ENCODE results near the gene IFIT3. TPM values are rescaled to one million over a fixed set of nuclear protein-coding genes. Genes with fewer than 3 reads are reported as not detected.

Gene IFIT3
- total and polyA plus RNA-seq, 2 experiments from 2014 or later, result 0.42 to 0.52 TPM

- no peak for TF ChIP-seq ZNF462 (CRISPR knock-in tag; IDR thresholded peaks at IDR 0.05)
These were observed 21.1 kb upstream of the IFIT3 start (continued) for GRCh38 chr10:89306434-89307268.

GRCh38 chr10:89307269-89307577, 20.6 kb upstream of the IFIT3 start:
- H3K9me3 Mint-ChIP-seq, result no peaks in the 10 kb centered on the region
- Histone ChIP-seq H3K4me1 (ENCODE audit: insufficient read depth) (0 out of 2 replicates have a peak, but pooled peaks cover 5% of the 10 kb centered on the region), H3K36me3 (ENCODE audit: insufficient read depth) (no peaks in the 10 kb centered on the region), H4K20me1 (replicated peaks; ENCODE audit: insufficient read depth) (no peaks in the 10 kb centered on the region), H3K4me2 (no peak overlapping the region), H3K79me2 (replicated peaks; ENCODE audit: insufficient read depth) (no peaks in the 10 kb centered on the region), H2AFZ (no peak overlapping the region), H3F3A (replicated peaks; ENCODE audit: low read depth) (no peaks in the 10 kb centered on the region), H3K27me3 (ENCODE audit: insufficient read depth) (no peaks in the 10 kb centered on the region), H3K27ac (ENCODE audit: low read depth) (no peak overlapping the region), H3K9me2 (ENCODE audit: insufficient read depth) (no peaks in the 10 kb centered on the region), H3K4me3 (no peak overlapping the region)
- no peak for DNase-seq (ENCODE audit: low spot score)
- no peaks in the 10 kb centered on the region for H3K36me3 Mint-ChIP-seq (ENCODE audit: low read depth)
- peaks cover 16% of the 10 kb centered on the region; the same call in 2 of the 3 replicates for H3K4me1 Mint-ChIP-seq
- H3K27ac Mint-ChIP-seq, result no peak overlapping the region
- H3K4me3 Mint-ChIP-seq, result no peak overlapping the region
- no peak for ATAC-seq
- peaks cover 1% of the 10 kb centered on the region for H3K27me3 Mint-ChIP-seq (ENCODE audit: insufficient read depth, low read depth, poor library complexity)
- TF ChIP-seq ZNF331 (CRISPR knock-in tag; IDR thresholded peaks at IDR 0.05; ENCODE audit: low read depth), result no peak
- TF ChIP-seq STAT1 (IDR thresholded peaks at IDR 0.05; ENCODE audit: unreplicated experiment), result no peak
- TF ChIP-seq REST (IDR thresholded peaks at IDR 0.05; ENCODE audit: unreplicated experiment), result no peak
- no peak for TF ChIP-seq EZH2phosphoT487 (IDR thresholded peaks at IDR 0.05; ENCODE audit: unreplicated experiment)
- TF ChIP-seq POLR2AphosphoS5 (IDR thresholded peaks at IDR 0.05; ENCODE audit: low read depth), result no peak
- TF ChIP-seq CTCF (conservative IDR thresholded peaks at IDR 0.05; ENCODE audit: low read depth in 2 of 2), result no peak
- no peak for TF ChIP-seq JUNB (IDR thresholded peaks at IDR 0.05; ENCODE audit: unreplicated experiment)

Measured in GM23338 (cell line).